Measurements from ENCODE around the gene MUC2. TPM values are rescaled to one million over a fixed set of nuclear protein-coding genes. Genes with fewer than 3 reads are reported as not detected.

MUC2 gene
- total and polyA plus RNA-seq, 8 donors = under 0.01 to 1,040 (median 0.45) TPM; not detected in 3

- no peaks in the 10 kb centered on the region for H3K36me3 ChIP-seq
- TF ChIP-seq POLR2AphosphoS5 (IDR thresholded peaks at IDR 0.05) (no peak), CTCF (IDR thresholded peaks at IDR 0.05) (no peak), POLR2A (IDR thresholded peaks at IDR 0.05) (no peak), EP300 (IDR thresholded peaks at IDR 0.05) (no peak)
- 81 to 90% (median 88%) methylated on average over 21 of the region's 21 CpGs for WGBS, 5 donors
- no peak for DNase-seq
- H3K4me3 ChIP-seq = no peak overlapping the region
- H3K27ac ChIP-seq = no peak overlapping the region
- peaks cover 5 to 18% (median 13%) of the 10 kb centered on the region in 4 donors for H3K4me1 ChIP-seq
- intact Hi-C loops (cut with DNase I; ENCODE audit: low total_unique reads) = no loop called here
- H3K27me3 ChIP-seq = peaks cover 0 to 54% (median 0%) of the 10 kb centered on the region in 3 donors
- peaks cover 0 to 4% (median 0%) of the 10 kb centered on the region in 4 donors for H3K9me3 ChIP-seq
These were observed 3.0 kb upstream of the MUC2 start for GRCh38 chr11:1071571-1072115.

GRCh38 chr11:1072116-1072820 is 2.4 kb upstream of the MUC2 start:
- 58 to 81% (median 73%) methylated on average over 14 to 18 of the region's 18 CpGs for WGBS, 5 donors
- Histone ChIP-seq H3K27ac (no peak overlapping the region), H3K27me3 (peaks cover 0 to 60% (median 0%) of the 10 kb centered on the region in 3 donors), H3K9me3 (peaks cover 0 to 4% (median 0%) of the 10 kb centered on the region in 4 donors), H3K36me3 (no peaks in the 10 kb centered on the region), H3K4me3 (no peak overlapping the region), H3K4me1 (peaks cover 5 to 18% (median 13%) of the 10 kb centered on the region in 4 donors)
- DNase-seq = peak in 1 of 2 donors; percentile 60
- TF ChIP-seq CTCF (IDR thresholded peaks at IDR 0.05) = no peak
- TF ChIP-seq POLR2AphosphoS5 (IDR thresholded peaks at IDR 0.05) = no peak
- no peak for TF ChIP-seq EP300 (IDR thresholded peaks at IDR 0.05)
- TF ChIP-seq POLR2A (IDR thresholded peaks at IDR 0.05) = no peak
- intact Hi-C loops (cut with DNase I; ENCODE audit: low total_unique reads) = no loop called here

- H3K4me1 ChIP-seq = peaks cover 5 to 22% (median 14%) of the 10 kb centered on the region in 4 donors
- 75 to 88% (median 78%) methylated on average over 7 to 9 of the region's 9 CpGs for WGBS, 5 donors
- peak overlapping the region in 1 of 5 donors; percentile 23 for H3K27ac ChIP-seq
- H3K9me3 ChIP-seq = peaks cover 0 to 3% (median 0%) of the 10 kb centered on the region in 4 donors
- DNase-seq = no peak
- H3K27me3 ChIP-seq = peaks cover 0 to 64% (median 0%) of the 10 kb centered on the region in 3 donors
- no peaks in the 10 kb centered on the region for H3K36me3 ChIP-seq
- no peak overlapping the region for H3K4me3 ChIP-seq
- TF ChIP-seq EP300 (IDR thresholded peaks at IDR 0.05) (no peak), CTCF (IDR thresholded peaks at IDR 0.05) (no peak), POLR2A (IDR thresholded peaks at IDR 0.05) (no peak), POLR2AphosphoS5 (IDR thresholded peaks at IDR 0.05) (no peak)
- intact Hi-C loops (cut with DNase I; ENCODE audit: low total_unique reads) = no loop called here
These were observed 1.8 kb upstream of the MUC2 start for GRCh38 chr11:1072821-1073231.

GRCh38 chr11:1073261-1073724 is 1.4 kb upstream of the MUC2 start:
- Histone ChIP-seq H3K9me3 (no peaks in the 10 kb centered on the region), H3K36me3 (no peaks in the 10 kb centered on the region), H3K27ac (peak overlapping the region in 2 of 5 donors; percentile 23 to 32), H3K27me3 (peaks cover 0 to 64% (median 0%) of the 10 kb centered on the region in 3 donors), H3K4me1 (peaks cover 5 to 25% (median 14%) of the 10 kb centered on the region in 4 donors), H3K4me3 (no peak overlapping the region)
- DNase-seq = peak; percentile 88 to 91
- TF ChIP-seq POLR2AphosphoS5 (IDR thresholded peaks at IDR 0.05) = peak in 1 of 3 donors; percentile 62
- TF ChIP-seq CTCF (IDR thresholded peaks at IDR 0.05) = no peak
- 13 to 42% (median 26%) methylated on average over 5 to 13 of the region's 13 CpGs for WGBS, 5 donors
- intact Hi-C loops (cut with DNase I; ENCODE audit: low total_unique reads) = no loop called here

Data from stomach (tissue), 9 donors.